ENCODE data around the gene NPIPA7.
"Not testable (repeated sequence)": the region's sequence is repeated elsewhere in the genome, so short reads cannot be mapped to it uniquely, and the experiment has no call there.

DNA sequence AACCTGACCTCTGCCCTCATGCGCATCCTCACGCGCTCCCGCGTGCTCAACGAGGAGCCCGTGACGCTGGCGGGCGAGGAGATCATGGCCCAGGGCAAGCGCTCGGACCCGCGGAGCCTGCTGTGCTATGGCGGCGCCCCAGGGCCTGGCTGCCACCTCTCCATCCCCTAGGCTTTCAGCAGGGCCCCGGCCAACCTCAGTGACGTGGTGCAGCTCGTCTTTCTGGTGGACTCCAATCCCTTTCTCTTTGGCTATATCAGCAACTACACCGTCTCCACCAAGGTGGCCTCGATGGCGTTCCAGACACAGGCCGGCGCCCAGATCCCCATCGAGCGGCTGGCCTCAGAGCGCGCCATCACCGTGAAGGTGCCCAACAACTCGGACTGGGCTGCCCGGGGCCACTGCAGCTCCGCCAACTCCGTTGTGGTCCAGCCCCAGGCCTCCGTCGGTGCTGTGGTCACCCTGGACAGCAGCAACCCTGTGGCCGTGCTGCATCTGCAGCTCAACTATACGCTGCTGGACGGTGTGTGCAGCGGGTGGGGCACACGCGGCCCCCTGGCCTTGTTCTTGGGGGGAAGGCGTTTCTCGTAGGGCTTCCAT, 7.7 kb upstream of the NPIPA7 start:
- not testable (repeated sequence) for TF ChIP-seq POLR2A (IDR thresholded peaks at IDR 0.05)
- TF ChIP-seq, protein P1, sequence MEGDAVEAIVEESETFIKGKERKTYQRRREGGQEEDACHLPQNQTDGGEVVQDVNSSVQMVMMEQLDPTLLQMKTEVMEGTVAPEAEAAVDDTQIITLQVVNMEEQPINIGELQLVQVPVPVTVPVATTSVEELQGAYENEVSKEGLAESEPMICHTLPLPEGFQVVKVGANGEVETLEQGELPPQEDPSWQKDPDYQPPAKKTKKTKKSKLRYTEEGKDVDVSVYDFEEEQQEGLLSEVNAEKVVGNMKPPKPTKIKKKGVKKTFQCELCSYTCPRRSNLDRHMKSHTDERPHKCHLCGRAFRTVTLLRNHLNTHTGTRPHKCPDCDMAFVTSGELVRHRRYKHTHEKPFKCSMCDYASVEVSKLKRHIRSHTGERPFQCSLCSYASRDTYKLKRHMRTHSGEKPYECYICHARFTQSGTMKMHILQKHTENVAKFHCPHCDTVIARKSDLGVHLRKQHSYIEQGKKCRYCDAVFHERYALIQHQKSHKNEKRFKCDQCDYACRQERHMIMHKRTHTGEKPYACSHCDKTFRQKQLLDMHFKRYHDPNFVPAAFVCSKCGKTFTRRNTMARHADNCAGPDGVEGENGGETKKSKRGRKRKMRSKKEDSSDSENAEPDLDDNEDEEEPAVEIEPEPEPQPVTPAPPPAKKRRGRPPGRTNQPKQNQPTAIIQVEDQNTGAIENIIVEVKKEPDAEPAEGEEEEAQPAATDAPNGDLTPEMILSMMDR (IDR thresholded peaks at IDR 0.05) = not testable (repeated sequence)

Data from heart left ventricle (tissue), 13 donors.